Osteocyte (in vitro differentiated cells): Measurements from ENCODE around the gene TOPAZ1. TPM values are rescaled to one million over a fixed set of nuclear protein-coding genes. Genes with fewer than 3 reads are reported as not detected.

ENCODE experiments used
- DNase-seq: peaks from one replicate; pipeline ENCODE4 v3.0.0; 2021; ENCODE audit warnings: mixed read lengths; ENCODE audit not compliant: unreplicated experiment; ENCODE audit errors: extremely low spot score
- H3K27ac Mint-ChIP-seq: one replicate; pipeline ENCODE4 v1.8.0; 2021; ENCODE audit warnings: mild to moderate bottlenecking, mixed read lengths; ENCODE audit not compliant: unreplicated experiment
- H3K27me3 Mint-ChIP-seq: one replicate; pipeline ENCODE4 v1.8.0; 2021; ENCODE audit warnings: mixed read lengths; ENCODE audit not compliant: unreplicated experiment
- H3K36me3 Mint-ChIP-seq: one replicate; pipeline ENCODE4 v1.8.0; 2021; ENCODE audit warnings: mixed read lengths; ENCODE audit not compliant: unreplicated experiment
- H3K4me1 Mint-ChIP-seq: one replicate; pipeline ENCODE4 v1.8.0; 2021; ENCODE audit warnings: mixed read lengths; ENCODE audit not compliant: unreplicated experiment
- H3K4me3 Mint-ChIP-seq: one replicate; pipeline ENCODE4 v1.8.0; 2021; ENCODE audit warnings: mild to moderate bottlenecking, moderate library complexity, mixed read lengths; ENCODE audit not compliant: unreplicated experiment
- H3K9me3 Mint-ChIP-seq: one replicate; pipeline ENCODE4 v1.8.0; 2021; ENCODE audit warnings: mixed read lengths; ENCODE audit not compliant: unreplicated experiment
- total RNA-seq: library from RNA; stranded (reverse); gene quantifications from 2 replicates; pipeline ENCODE4 v1.2.1, GENCODE V29; 2021
- TF ChIP-seq, protein P1 (sequence below): fragments of 200-600 bp; sonication (generic); IDR thresholded peaks from 2 replicates; pipeline ENCODE4 v1.5.0; 2021; ENCODE audit warnings: antibody characterized with exemption, mild to moderate bottlenecking, moderate library complexity

Gene TOPAZ1
- total RNA-seq, 1 donor from 2014 or later: not detected

DNA sequence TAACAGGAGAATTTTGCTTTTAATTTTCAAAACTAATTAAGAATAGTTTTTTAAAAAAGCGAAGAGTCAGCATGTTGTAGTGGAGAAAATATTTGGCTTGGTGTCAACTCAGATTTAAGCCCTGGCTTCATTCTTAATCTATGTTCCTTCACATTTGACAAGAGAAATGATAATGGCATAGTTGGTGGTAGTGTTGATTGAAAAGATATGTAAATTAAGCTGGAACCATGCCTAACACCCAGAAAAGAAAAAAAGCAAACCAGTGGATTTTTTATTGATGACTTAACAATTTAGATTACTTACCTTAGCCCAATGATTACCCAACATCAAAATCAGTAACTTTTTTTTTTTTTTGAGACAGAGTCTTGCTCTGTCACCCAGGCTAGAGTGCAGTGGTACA lies 124.3 kb downstream of the TOPAZ1 start:
- H3K27ac Mint-ChIP-seq: no peak overlapping the region

GRCh38 chr3:44375450-44375849 lies 133.8 kb downstream of the TOPAZ1 start:
- no peak overlapping the region for H3K27ac Mint-ChIP-seq
- peaks cover 12% of the 10 kb centered on the region for H3K9me3 Mint-ChIP-seq
- H3K4me1 Mint-ChIP-seq: no peaks in the 10 kb centered on the region
- TF ChIP-seq, protein P1, sequence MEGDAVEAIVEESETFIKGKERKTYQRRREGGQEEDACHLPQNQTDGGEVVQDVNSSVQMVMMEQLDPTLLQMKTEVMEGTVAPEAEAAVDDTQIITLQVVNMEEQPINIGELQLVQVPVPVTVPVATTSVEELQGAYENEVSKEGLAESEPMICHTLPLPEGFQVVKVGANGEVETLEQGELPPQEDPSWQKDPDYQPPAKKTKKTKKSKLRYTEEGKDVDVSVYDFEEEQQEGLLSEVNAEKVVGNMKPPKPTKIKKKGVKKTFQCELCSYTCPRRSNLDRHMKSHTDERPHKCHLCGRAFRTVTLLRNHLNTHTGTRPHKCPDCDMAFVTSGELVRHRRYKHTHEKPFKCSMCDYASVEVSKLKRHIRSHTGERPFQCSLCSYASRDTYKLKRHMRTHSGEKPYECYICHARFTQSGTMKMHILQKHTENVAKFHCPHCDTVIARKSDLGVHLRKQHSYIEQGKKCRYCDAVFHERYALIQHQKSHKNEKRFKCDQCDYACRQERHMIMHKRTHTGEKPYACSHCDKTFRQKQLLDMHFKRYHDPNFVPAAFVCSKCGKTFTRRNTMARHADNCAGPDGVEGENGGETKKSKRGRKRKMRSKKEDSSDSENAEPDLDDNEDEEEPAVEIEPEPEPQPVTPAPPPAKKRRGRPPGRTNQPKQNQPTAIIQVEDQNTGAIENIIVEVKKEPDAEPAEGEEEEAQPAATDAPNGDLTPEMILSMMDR: no peak
- no peak for DNase-seq
- no peaks in the 10 kb centered on the region for H3K27me3 Mint-ChIP-seq
- peaks cover 30% of the 10 kb centered on the region for H3K36me3 Mint-ChIP-seq
- H3K4me3 Mint-ChIP-seq: no peak overlapping the region

More for the DNA sequence above, 124.3 kb downstream of the TOPAZ1 start:
- H3K4me1 Mint-ChIP-seq: no peaks in the 10 kb centered on the region
- TF ChIP-seq, protein P1: no peak
- H3K4me3 Mint-ChIP-seq: no peak overlapping the region
- H3K9me3 Mint-ChIP-seq: no peaks in the 10 kb centered on the region
- peaks cover 29% of the 10 kb centered on the region for H3K36me3 Mint-ChIP-seq
- H3K27me3 Mint-ChIP-seq: no peaks in the 10 kb centered on the region
- DNase-seq: no peak

Other genes starting within 250 kb of the TOPAZ1 start
- gene TCAIM, start 96.9 kb downstream of the TOPAZ1 start, total RNA-seq: 27.1 and 30.2 TPM in 2 replicates
- gene ZNF445, start 235.8 kb downstream of the TOPAZ1 start, total RNA-seq: 26.1 and 28.2 TPM in 2 replicates